ENCODE measurements around the gene MCL1.

MCL1 gene

DNA sequence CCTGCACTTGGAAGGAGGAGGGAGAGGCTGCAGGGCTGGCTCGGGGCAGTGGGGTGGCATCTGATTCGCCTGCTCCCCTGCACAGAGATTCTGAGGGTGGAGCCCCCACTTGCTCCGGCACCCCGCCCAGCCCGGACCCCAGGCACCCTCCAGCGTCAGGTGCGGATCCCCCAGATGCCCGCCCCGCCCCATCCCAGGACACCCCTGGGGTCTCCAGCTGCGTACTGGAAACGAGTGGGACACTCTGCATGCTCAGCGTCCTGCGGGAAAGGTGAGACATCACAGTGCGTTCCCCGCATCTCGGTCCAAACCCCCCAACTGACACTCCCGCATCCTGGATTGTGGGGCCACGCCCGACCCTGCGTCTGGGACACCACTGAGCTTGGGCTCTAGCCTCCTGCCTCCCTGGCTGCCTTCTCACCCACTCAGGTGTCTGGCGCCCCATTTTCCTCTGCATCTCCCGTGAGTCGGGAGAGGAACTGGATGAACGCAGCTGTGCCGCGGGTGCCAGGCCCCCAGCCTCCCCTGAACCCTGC, 22.3 kb downstream of the MCL1 start:
- no peak for DNase-seq (ENCODE audit: low read depth)
- TF ChIP-seq, protein P1, sequence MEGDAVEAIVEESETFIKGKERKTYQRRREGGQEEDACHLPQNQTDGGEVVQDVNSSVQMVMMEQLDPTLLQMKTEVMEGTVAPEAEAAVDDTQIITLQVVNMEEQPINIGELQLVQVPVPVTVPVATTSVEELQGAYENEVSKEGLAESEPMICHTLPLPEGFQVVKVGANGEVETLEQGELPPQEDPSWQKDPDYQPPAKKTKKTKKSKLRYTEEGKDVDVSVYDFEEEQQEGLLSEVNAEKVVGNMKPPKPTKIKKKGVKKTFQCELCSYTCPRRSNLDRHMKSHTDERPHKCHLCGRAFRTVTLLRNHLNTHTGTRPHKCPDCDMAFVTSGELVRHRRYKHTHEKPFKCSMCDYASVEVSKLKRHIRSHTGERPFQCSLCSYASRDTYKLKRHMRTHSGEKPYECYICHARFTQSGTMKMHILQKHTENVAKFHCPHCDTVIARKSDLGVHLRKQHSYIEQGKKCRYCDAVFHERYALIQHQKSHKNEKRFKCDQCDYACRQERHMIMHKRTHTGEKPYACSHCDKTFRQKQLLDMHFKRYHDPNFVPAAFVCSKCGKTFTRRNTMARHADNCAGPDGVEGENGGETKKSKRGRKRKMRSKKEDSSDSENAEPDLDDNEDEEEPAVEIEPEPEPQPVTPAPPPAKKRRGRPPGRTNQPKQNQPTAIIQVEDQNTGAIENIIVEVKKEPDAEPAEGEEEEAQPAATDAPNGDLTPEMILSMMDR (IDR thresholded peaks at IDR 0.05; ENCODE audit: insufficient read depth, low read depth, low read length, missing control alignments), result no peak

DNA sequence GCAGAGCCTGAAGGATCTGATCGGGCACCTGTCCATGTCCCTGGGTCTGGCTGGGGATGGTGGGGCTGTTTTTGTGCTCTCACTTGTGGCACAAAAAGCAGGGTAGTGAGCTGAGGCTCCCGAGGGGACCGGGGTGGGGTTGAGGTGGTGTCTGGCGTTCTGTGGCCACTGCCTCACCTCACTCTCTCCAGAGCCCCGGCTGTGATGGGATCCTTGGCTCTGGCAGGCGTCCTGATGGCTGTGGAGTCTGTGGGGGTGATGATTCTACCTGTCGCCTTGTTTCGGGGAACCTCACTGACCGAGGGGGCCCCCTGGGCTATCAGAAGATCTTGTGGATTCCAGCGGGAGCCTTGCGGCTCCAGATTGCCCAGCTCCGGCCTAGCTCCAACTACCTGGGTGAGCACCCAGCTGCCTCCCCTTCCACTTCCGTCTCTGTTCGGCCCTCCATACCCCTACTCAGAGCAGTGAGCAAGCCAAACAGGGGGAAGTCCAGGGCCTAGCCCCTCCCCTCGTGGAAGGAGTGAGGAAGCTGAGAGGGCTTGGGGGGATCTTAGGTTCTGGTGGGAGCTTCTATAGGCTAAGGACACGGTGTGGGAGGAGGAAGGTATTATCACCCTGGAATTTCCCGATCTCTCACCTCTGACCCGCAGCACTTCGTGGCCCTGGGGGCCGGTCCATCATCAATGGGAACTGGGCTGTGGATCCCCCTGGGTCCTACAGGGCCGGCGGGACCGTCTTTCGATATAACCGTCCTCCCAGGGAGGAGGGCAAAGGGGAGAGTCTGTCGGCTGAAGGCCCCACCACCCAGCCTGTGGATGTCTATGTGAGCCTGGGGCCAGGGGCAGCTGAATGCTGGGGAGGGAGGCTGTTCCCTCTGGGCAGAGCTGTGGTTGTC, 23.2 kb downstream of the MCL1 start:
- TF ChIP-seq, protein P1 (IDR thresholded peaks at IDR 0.05; ENCODE audit: insufficient read depth, low read depth, low read length, missing control alignments), result no peak
- H3K4me3 ChIP-seq (ENCODE audit: low read depth, low read length), result no peak overlapping the region
- DNase-seq (ENCODE audit: low read depth), result no peak

More for the DNA sequence above, 22.3 kb downstream of the MCL1 start:
- H3K4me3 ChIP-seq (ENCODE audit: low read depth, low read length), result no peak overlapping the region

DNA sequence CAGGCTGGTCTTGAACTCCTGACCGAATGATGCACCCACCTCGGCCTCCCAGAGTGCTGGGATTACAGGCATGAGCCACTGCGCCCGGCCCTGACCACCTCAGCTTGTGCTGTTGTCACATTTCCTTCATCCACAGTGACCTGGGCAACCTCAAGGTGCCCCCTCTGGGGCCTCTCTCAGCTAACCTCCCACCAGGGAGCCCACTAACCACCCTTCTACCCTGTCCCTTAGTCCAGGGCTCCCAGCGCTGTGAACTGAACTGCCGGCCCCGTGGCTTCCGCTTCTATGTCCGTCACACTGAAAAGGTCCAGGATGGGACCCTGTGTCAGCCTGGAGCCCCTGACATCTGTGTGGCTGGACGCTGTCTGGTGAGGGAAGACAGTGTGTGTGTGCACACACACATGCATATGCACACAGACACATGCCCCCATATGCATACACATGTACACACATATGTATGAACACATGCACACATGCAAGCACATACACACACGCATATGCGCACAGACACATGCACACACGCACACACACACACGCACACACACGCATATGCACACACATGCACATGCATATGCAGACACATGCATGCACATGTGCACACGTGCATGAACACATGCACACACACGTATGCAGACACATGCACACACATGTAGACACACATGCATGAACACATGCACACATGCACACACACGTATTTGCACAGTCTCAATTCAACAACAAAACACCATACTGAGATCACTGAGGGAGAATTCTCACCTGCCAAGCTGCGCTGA, 24.0 kb downstream of the MCL1 start:
- TF ChIP-seq, protein P1 (IDR thresholded peaks at IDR 0.05; ENCODE audit: insufficient read depth, low read depth, low read length, missing control alignments), result no peak
- H3K4me3 ChIP-seq (ENCODE audit: low read depth, low read length), result no peak overlapping the region
- DNase-seq (ENCODE audit: low read depth), result no peak

DNA sequence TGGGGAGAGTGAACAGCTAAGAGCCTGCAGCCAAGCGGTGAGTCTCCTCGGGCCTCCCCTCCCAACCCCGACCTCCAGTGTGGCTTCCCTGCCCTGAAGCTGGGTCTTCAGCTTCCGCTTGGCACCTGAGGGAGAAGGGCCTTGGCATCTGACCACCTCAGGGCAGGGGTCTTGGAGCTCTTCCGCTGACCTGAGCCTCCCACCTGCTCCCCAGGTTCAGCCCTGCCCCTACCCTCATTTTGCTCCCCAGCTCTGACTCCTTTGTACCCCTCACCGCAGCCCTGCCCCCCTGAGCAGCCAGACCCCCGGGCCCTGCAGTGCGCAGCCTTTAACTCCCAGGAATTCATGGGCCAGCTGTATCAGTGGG, 25.3 kb downstream of the MCL1 start:
- TF ChIP-seq, protein P1 (IDR thresholded peaks at IDR 0.05; ENCODE audit: insufficient read depth, low read depth, low read length, missing control alignments), result no peak
- DNase-seq (ENCODE audit: low read depth), result no peak
- no peak overlapping the region for H3K4me3 ChIP-seq (ENCODE audit: low read depth, low read length)

DNA sequence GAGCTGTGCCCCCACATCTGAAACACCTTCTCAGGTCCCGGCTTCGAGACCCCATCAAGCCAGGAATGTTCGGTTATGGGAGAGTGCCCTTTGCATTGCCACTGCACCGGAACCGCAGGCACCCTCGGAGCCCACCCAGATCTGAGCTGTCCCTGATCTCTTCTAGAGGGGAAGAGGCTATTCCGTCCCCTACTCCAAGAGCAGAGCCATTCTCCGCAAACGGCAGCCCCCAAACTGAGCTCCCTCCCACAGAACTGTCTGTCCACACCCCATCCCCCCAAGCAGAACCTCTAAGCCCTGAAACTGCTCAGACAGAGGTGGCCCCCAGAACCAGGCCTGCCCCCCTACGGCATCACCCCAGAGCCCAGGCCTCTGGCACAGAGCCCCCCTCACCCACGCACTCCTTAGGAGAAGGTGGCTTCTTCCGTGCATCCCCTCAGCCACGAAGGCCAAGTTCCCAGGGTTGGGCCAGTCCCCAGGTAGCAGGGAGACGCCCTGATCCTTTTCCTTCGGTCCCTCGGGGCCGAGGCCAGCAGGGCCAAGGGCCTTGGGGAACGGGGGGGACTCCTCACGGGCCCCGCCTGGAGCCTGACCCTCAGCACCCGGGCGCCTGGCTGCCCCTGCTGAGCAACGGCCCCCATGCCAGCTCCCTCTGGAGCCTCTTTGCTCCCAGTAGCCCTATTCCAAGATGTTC, 25.9 kb downstream of the MCL1 start:
- no peak for DNase-seq (ENCODE audit: low read depth)
- TF ChIP-seq, protein P1 (IDR thresholded peaks at IDR 0.05; ENCODE audit: insufficient read depth, low read depth, low read length, missing control alignments), result no peak
- no peak overlapping the region for H3K4me3 ChIP-seq (ENCODE audit: low read depth, low read length)

DNA sequence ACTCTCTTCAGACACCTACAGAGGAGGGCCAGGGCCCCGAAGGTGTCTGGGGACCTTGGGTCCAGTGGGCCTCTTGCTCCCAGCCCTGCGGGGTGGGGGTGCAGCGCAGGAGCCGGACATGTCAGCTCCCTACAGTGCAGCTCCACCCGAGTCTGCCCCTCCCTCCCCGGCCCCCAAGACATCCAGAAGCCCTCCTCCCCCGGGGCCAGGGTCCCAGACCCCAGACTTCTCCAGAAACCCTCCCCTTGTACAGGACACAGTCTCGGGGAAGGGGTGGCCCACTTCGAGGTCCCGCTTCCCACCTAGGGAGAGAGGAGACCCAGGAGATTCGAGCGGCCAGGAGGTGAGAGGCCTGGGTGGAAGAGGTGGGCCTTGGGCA, 26.5 kb downstream of the MCL1 start:
- no peak overlapping the region for H3K4me3 ChIP-seq (ENCODE audit: low read depth, low read length)
- TF ChIP-seq, protein P1 (IDR thresholded peaks at IDR 0.05; ENCODE audit: insufficient read depth, low read depth, low read length, missing control alignments), result no peak
- DNase-seq (ENCODE audit: low read depth), result no peak
